Measurements from ENCODE around the gene LRRC4B.

DNA sequence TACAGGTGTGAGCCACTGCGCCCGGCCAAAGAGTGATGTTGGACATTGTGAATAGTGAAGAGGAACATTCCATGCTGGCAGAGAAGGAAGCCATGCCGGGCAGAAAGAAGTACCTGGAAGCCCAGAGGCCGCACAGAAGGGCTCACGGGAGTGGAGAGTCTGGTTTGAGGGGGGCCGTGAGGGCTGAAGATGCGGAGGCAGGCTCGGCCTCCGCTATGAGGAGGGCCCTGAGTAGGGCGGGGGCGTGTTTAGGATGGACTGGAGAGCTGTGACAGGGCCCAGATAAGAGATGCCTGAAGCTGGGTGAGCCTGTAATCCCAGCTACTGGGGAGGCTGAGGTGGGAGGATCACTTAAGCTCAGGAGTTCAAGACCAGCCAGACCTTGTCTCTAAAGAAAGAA, 58.9 kb downstream of the LRRC4B start:
- TF ChIP-seq, protein P1, sequence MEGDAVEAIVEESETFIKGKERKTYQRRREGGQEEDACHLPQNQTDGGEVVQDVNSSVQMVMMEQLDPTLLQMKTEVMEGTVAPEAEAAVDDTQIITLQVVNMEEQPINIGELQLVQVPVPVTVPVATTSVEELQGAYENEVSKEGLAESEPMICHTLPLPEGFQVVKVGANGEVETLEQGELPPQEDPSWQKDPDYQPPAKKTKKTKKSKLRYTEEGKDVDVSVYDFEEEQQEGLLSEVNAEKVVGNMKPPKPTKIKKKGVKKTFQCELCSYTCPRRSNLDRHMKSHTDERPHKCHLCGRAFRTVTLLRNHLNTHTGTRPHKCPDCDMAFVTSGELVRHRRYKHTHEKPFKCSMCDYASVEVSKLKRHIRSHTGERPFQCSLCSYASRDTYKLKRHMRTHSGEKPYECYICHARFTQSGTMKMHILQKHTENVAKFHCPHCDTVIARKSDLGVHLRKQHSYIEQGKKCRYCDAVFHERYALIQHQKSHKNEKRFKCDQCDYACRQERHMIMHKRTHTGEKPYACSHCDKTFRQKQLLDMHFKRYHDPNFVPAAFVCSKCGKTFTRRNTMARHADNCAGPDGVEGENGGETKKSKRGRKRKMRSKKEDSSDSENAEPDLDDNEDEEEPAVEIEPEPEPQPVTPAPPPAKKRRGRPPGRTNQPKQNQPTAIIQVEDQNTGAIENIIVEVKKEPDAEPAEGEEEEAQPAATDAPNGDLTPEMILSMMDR (IDR thresholded peaks at IDR 0.05; ENCODE audit: poor library complexity), result no peak
- TF ChIP-seq EZH2phosphoT487 (IDR thresholded peaks at IDR 0.05; ENCODE audit: low read depth, severe bottlenecking, unreplicated experiment) (no peak), EZH2 (IDR thresholded peaks at IDR 0.05; ENCODE audit: borderline replicate concordance) (no peak)

Data from hepatocyte (in vitro differentiated cells).